DOHH2 (cell line): Measurements from ENCODE around the gene IMPG1.

Experiments
- CTCF ChIP-seq: fragments of 200-600 bp; sonication (generic); IDR thresholded peaks from one replicate; pipeline ENCODE4 v1.5.1; 2014; ENCODE audit warnings: antibody characterized with exemption, mild to moderate bottlenecking, low read depth, low read length; ENCODE audit not compliant: poor library complexity, severe bottlenecking
- EZH2phosphoT487 ChIP-seq: fragments of 200-600 bp; sonication (generic); IDR thresholded peaks from 2 replicates; pipeline ENCODE4 v1.6.1; 2017; ENCODE audit warnings: borderline replicate concordance, mild to moderate bottlenecking, antibody characterized with exemption, low read length, moderate library complexity, mixed read lengths

GRCh38 chr6:75907444-75907843, 165.0 kb downstream of the IMPG1 start:
- TF ChIP-seq CTCF (no peak), EZH2phosphoT487 (no peak)
